HG03097 (cell line): Measurements from ENCODE around the gene NSG2.
"Not testable (repeated sequence)": the region's sequence is repeated elsewhere in the genome, so short reads cannot be mapped to it uniquely, and the experiment has no call there.

ENCODE experiments used
- ATAC-seq: cut with Tn5 transposase; IDR thresholded peaks from one replicate; pipeline ENCODE4 v1.9.1; 2021; ENCODE audit not compliant: unreplicated experiment, low FRiP score

Gene NSG2

GRCh38 chr5:174146556-174146955, 101.0 kb downstream of the NSG2 start:
- no peak for ATAC-seq

DNA sequence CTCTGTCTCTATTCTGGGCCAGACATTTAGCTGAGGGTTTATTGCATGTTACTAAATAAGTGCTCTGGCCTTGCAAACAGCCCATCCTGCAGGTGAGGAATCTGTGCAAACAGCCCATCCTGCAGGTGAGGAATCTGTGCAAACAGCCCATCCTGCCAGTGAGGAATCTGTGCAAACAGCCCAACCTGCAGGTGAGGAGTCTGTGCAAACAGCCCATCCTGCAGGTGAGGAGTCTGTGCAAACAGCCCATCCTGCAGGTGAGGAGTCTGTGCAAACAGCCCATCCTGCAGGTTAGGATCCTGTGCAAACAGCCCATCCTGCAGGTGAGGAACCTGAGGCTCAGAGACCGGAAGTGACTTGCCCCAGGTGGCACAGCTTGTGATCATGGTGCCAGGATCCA, 101.5 kb downstream of the NSG2 start:
- ATAC-seq: not testable (repeated sequence)

GRCh38 chr5:174147551-174147950, 102.0 kb downstream of the NSG2 start:
- no peak for ATAC-seq

DNA sequence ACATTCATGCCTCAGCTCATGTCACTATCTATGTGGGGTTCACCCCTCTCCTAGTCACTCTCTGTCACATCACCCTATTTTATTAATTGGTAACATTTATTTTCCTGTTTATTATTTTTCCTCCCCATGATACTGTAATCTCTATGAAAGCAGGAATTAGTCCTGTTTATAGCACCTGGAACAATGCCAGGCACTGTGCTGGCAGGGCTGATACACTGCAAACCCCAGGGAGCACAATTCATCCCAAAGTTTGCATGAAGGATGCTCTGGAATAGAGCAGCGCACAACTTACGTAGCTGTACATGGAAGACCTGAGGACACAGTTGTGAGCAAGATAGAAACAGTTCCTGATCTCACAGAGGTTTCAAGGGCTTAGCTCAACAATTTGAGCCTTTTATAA, 103.2 kb downstream of the NSG2 start:
- ATAC-seq: no peak

- no peak for ATAC-seq
These were observed 103.9 kb downstream of the NSG2 start for GRCh38 chr5:174149426-174149825.

DNA sequence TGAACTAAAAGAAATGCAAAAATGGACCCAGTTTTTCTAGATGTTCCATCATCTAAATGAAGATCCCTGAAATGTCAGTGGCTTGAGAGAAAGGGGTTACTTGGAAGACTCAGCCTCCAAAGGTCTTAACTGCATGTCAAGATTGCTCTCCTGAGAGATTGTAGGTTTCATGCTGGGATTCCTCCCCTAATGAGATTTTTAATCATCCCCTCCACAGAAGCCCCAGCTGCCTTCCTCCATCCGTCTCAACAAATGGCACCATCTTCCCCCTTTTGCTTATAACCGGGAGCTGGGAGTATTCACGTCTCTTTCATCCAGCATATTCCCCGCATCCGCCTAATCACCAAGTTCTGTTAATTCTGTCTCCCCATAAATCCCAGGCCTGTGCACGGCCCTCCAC, 104.5 kb downstream of the NSG2 start:
- no peak for ATAC-seq

GRCh38 chr5:174151599-174152181, 106.2 kb downstream of the NSG2 start:
- no peak for ATAC-seq

- ATAC-seq: no peak
These were observed 109.1 kb downstream of the NSG2 start for GRCh38 chr5:174154559-174154958.

DNA sequence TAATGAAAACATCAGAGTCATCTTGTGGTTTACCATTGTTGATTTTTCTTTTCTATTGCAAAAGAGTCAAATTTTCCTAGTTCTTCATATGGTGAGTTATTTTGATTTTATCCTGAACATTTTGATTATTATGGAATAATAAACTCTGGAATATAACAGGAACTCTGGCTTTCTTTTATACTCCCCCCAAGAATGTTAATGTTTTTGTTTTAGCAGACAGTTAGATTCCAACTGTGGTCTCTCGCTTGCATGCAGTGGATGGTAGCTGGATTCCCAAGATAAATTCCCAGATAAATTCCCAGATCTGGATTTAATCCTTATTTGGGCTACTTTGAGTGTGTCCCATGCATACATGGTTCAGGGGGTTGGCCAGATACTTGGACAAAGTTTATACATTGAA, 109.8 kb downstream of the NSG2 start:
- ATAC-seq: no peak

GRCh38 chr5:174155706-174156105, 110.2 kb downstream of the NSG2 start:
- ATAC-seq: no peak

DNA sequence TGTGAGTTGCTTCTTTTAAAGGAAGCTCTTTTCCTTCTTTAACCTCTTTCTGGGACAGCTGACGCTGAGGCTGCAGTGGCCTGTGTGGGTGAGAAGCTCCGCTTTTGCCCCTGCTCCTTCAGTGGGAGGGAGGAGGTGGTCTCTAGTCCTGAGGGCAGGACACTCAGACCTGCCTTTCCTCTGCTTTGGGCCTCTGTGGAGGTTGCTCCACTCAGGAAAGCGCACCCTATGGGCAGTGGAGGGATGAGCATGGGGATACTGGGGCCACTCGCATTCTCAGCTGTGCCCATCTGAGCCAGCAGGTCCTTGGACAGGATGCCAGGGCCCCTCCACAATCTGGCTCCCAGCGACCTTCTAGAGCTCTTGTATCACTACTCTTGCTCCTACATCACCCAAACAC, 111.5 kb downstream of the NSG2 start:
- no peak for ATAC-seq
